ENCODE data around the gene NEB.
"Not testable (repeated sequence)": the region's sequence is repeated elsewhere in the genome, so short reads cannot be mapped to it uniquely, and the experiment has no call there.

The NEB gene

DNA sequence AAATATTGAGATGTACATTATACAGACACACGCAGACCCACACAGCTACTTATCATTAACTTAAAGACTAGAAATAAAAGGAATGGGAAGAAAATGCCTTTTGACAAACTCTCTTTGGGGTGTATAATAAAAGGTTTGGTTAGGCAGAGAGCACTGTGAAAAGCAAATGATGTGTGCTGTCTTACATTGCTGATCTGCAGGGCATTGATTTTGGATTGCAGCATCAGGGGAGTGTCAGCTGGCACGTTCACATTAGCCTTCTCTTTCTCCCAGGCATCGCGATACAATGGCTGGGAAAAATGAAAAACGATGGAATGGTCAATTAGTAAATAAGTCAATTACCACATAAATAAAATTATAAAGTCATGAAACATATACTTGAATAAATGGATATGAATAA, 131.9 kb downstream of the NEB start:
- H3K4me2 ChIP-seq (ENCODE audit: low read depth, low read length); DNase-seq; H3K4me1 ChIP-seq (ENCODE audit: low read length): not testable (repeated sequence)

DNA sequence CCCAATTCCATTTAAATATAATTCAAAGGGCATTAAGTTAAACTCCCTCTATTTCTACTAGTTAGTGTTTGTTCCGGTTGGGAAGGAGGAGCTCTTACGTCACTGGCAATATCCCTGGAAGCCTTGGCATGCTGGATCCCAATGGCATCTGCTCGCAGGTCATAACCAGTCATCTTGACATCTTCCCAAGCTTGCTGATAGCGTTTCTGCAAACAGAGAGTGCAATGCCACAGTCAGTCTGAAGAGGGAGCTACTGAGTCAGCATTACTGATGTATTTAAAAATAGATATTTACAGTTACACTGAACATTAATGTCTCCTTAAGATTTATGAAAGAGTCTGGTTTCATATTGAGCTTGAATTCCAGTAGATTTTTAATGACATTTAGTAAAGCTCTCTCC, 132.5 kb downstream of the NEB start:
- not testable (repeated sequence) for H4K20me1 ChIP-seq (ENCODE audit: insufficient read depth, low read length); H2AFZ ChIP-seq (ENCODE audit: low read length); H3K4me2 ChIP-seq (ENCODE audit: low read depth, low read length); H3K36me3 ChIP-seq (replicated peaks; ENCODE audit: insufficient read depth, low read length); H3K27me3 ChIP-seq (replicated peaks; ENCODE audit: insufficient read depth, low read length); H3K9me3 ChIP-seq (replicated peaks; ENCODE audit: insufficient read depth, low read length); H3K4me1 ChIP-seq (ENCODE audit: low read length); H3K27ac ChIP-seq (ENCODE audit: low read length); H3K9me2 ChIP-seq (replicated peaks; ENCODE audit: insufficient read depth, low read length); H3K79me2 ChIP-seq (ENCODE audit: low read length); H3K4me3 ChIP-seq (ENCODE audit: low read length); DNase-seq; H3K9ac ChIP-seq (ENCODE audit: low read length); H3F3A ChIP-seq (ENCODE audit: insufficient read depth, low read length)

More for the DNA sequence above, 131.9 kb downstream of the NEB start:
- not testable (repeated sequence) for H3F3A ChIP-seq (ENCODE audit: insufficient read depth, low read length); H3K27ac ChIP-seq (ENCODE audit: low read length); H3K9me2 ChIP-seq (replicated peaks; ENCODE audit: insufficient read depth, low read length); H3K36me3 ChIP-seq (replicated peaks; ENCODE audit: insufficient read depth, low read length); H2AFZ ChIP-seq (ENCODE audit: low read length); H3K27me3 ChIP-seq (replicated peaks; ENCODE audit: insufficient read depth, low read length); H3K4me3 ChIP-seq (ENCODE audit: low read length); H3K9ac ChIP-seq (ENCODE audit: low read length); H4K20me1 ChIP-seq (ENCODE audit: insufficient read depth, low read length); H3K9me3 ChIP-seq (replicated peaks; ENCODE audit: insufficient read depth, low read length); H3K79me2 ChIP-seq (ENCODE audit: low read length)

DNA sequence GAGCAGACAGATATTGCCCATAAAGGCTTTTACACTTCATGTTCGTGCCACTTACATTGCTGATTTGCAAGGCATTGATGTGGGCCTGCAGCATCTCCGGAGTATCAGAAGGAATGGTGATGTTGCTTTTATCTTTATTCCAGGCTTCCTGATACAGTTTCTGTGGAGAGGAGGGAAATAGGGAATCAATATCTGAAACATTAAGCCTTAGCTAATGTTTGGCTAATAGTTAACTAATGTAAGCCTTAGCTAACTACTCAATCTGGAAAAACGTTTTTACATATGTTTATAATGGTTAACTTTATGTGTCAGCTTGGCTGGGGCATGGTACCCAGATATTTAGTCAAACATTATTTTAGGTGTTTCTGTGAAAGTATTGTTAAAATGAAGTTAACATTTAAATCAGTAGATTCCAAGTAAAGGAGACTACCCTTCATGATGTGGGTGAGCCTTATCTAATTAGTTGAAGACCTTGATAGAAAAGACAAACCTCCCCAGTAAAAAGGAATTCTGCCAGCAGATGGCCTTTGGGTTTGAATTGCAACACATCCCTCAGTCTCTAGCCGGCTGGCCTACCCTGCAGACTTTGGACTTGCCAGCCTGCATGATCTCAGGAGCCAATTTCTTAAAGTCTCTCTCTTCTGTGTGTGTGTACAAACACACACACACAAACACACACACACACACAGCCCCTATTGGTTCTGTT, 137.2 kb downstream of the NEB start:
- H2AFZ ChIP-seq (ENCODE audit: low read length); H3K9me3 ChIP-seq (replicated peaks; ENCODE audit: insufficient read depth, low read length); H3K27ac ChIP-seq (ENCODE audit: low read length); H3K4me2 ChIP-seq (ENCODE audit: low read depth, low read length); H3K79me2 ChIP-seq (ENCODE audit: low read length); H3K9ac ChIP-seq (ENCODE audit: low read length); H3K9me2 ChIP-seq (replicated peaks; ENCODE audit: insufficient read depth, low read length); H3K27me3 ChIP-seq (replicated peaks; ENCODE audit: insufficient read depth, low read length); H3F3A ChIP-seq (ENCODE audit: insufficient read depth, low read length); H4K20me1 ChIP-seq (ENCODE audit: insufficient read depth, low read length); H3K4me1 ChIP-seq (ENCODE audit: low read length); DNase-seq; H3K36me3 ChIP-seq (replicated peaks; ENCODE audit: insufficient read depth, low read length); H3K4me3 ChIP-seq (ENCODE audit: low read length): not testable (repeated sequence)

DNA sequence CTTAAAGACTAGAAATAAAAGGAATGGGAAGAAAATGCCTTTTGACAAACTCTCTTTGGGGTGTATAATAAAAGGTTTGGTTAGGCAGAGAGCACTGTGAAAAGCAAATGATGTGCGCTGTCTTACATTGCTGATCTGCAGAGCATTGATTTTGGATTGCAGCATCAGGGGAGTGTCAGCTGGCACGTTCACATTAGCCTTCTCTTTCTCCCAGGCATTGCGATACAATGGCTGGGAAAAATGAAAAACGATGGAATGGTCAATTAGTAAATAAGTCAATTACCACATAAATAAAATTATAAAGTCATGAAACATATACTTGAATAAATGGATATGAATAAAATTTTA, 142.4 kb downstream of the NEB start:
- not testable (repeated sequence) for H2AFZ ChIP-seq (ENCODE audit: low read length); H3K27me3 ChIP-seq (replicated peaks; ENCODE audit: insufficient read depth, low read length); H3K79me2 ChIP-seq (ENCODE audit: low read length); DNase-seq; H4K20me1 ChIP-seq (ENCODE audit: insufficient read depth, low read length); H3K9me3 ChIP-seq (replicated peaks; ENCODE audit: insufficient read depth, low read length); H3K4me1 ChIP-seq (ENCODE audit: low read length); H3K4me3 ChIP-seq (ENCODE audit: low read length); H3K36me3 ChIP-seq (replicated peaks; ENCODE audit: insufficient read depth, low read length); H3F3A ChIP-seq (ENCODE audit: insufficient read depth, low read length); H3K9me2 ChIP-seq (replicated peaks; ENCODE audit: insufficient read depth, low read length); H3K27ac ChIP-seq (ENCODE audit: low read length); H3K4me2 ChIP-seq (ENCODE audit: low read depth, low read length); H3K9ac ChIP-seq (ENCODE audit: low read length)

DNA sequence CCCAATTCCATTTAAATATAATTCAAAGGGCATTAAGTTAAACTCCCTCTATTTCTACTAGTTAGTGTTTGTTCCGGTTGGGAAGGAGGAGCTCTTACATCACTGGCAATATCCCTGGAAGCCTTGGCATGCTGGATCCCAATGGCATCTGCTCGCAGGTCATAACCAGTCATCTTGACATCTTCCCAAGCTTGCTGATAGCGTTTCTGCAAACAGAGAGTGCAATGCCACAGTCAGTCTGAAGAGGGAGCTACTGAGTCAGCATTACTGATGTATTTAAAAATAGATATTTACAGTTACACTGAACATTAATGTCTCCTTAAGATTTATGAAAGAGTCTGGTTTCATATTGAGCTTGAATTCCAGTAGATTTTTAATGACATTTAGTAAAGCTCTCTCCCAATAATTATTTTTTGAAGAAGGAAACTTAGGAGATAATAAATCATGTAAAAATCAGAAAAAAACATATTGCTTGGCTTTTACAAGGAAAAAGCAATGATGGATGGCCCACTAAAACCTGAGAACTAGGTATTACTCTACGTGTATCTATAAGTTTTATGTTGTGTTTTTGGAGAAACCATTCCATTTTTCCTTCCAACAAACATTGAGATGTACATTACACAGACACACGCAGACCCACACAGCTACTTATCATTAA, 142.9 kb downstream of the NEB start:
- not testable (repeated sequence) for H4K20me1 ChIP-seq (ENCODE audit: insufficient read depth, low read length); H3K4me2 ChIP-seq (ENCODE audit: low read depth, low read length); DNase-seq; H3K4me1 ChIP-seq (ENCODE audit: low read length); H3K36me3 ChIP-seq (replicated peaks; ENCODE audit: insufficient read depth, low read length); H3K9me3 ChIP-seq (replicated peaks; ENCODE audit: insufficient read depth, low read length); H3K79me2 ChIP-seq (ENCODE audit: low read length); H2AFZ ChIP-seq (ENCODE audit: low read length); H3K9ac ChIP-seq (ENCODE audit: low read length); H3K27me3 ChIP-seq (replicated peaks; ENCODE audit: insufficient read depth, low read length); H3K9me2 ChIP-seq (replicated peaks; ENCODE audit: insufficient read depth, low read length); H3K27ac ChIP-seq (ENCODE audit: low read length); H3F3A ChIP-seq (ENCODE audit: insufficient read depth, low read length); H3K4me3 ChIP-seq (ENCODE audit: low read length)
- TF ChIP-seq, protein P1, sequence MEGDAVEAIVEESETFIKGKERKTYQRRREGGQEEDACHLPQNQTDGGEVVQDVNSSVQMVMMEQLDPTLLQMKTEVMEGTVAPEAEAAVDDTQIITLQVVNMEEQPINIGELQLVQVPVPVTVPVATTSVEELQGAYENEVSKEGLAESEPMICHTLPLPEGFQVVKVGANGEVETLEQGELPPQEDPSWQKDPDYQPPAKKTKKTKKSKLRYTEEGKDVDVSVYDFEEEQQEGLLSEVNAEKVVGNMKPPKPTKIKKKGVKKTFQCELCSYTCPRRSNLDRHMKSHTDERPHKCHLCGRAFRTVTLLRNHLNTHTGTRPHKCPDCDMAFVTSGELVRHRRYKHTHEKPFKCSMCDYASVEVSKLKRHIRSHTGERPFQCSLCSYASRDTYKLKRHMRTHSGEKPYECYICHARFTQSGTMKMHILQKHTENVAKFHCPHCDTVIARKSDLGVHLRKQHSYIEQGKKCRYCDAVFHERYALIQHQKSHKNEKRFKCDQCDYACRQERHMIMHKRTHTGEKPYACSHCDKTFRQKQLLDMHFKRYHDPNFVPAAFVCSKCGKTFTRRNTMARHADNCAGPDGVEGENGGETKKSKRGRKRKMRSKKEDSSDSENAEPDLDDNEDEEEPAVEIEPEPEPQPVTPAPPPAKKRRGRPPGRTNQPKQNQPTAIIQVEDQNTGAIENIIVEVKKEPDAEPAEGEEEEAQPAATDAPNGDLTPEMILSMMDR (IDR thresholded peaks at IDR 0.05; ENCODE audit: low read length): peak; percentile 18; the same call in 1 of the 2 replicates

DNA sequence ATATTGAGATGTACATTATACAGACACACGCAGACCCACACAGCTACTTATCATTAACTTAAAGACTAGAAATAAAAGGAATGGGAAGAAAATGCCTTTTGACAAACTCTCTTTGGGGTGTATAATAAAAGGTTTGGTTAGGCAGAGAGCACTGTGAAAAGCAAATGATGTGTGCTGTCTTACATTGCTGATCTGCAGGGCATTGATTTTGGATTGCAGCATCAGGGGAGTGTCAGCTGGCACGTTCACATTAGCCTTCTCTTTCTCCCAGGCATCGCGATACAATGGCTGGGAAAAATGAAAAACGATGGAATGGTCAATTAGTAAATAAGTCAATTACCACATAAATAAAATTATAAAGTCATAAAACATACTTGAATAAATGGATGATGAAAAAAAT, 153.0 kb downstream of the NEB start:
- H4K20me1 ChIP-seq (ENCODE audit: insufficient read depth, low read length); DNase-seq; H3K9ac ChIP-seq (ENCODE audit: low read length); H3K9me2 ChIP-seq (replicated peaks; ENCODE audit: insufficient read depth, low read length); H3F3A ChIP-seq (ENCODE audit: insufficient read depth, low read length); H3K4me3 ChIP-seq (ENCODE audit: low read length); H3K9me3 ChIP-seq (replicated peaks; ENCODE audit: insufficient read depth, low read length); H3K27ac ChIP-seq (ENCODE audit: low read length); H3K27me3 ChIP-seq (replicated peaks; ENCODE audit: insufficient read depth, low read length); H3K79me2 ChIP-seq (ENCODE audit: low read length); H3K4me2 ChIP-seq (ENCODE audit: low read depth, low read length); H3K36me3 ChIP-seq (replicated peaks; ENCODE audit: insufficient read depth, low read length); H3K4me1 ChIP-seq (ENCODE audit: low read length); H2AFZ ChIP-seq (ENCODE audit: low read length): not testable (repeated sequence)

DNA sequence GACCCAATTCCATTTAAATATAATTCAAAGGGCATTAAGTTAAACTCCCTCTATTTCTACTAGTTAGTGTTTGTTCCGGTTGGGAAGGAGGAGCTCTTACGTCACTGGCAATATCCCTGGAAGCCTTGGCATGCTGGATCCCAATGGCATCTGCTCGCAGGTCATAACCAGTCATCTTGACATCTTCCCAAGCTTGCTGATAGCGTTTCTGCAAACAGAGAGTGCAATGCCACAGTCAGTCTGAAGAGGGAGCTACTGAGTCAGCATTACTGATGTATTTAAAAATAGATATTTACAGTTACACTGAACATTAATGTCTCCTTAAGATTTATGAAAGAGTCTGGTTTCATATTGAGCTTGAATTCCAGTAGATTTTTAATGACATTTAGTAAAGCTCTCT, 153.6 kb downstream of the NEB start:
- not testable (repeated sequence) for H3F3A ChIP-seq (ENCODE audit: insufficient read depth, low read length); DNase-seq; H4K20me1 ChIP-seq (ENCODE audit: insufficient read depth, low read length); H3K27me3 ChIP-seq (replicated peaks; ENCODE audit: insufficient read depth, low read length); H3K4me2 ChIP-seq (ENCODE audit: low read depth, low read length); H3K4me1 ChIP-seq (ENCODE audit: low read length); H3K9ac ChIP-seq (ENCODE audit: low read length); H3K36me3 ChIP-seq (replicated peaks; ENCODE audit: insufficient read depth, low read length); H2AFZ ChIP-seq (ENCODE audit: low read length); H3K4me3 ChIP-seq (ENCODE audit: low read length); H3K27ac ChIP-seq (ENCODE audit: low read length); H3K9me3 ChIP-seq (replicated peaks; ENCODE audit: insufficient read depth, low read length); H3K9me2 ChIP-seq (replicated peaks; ENCODE audit: insufficient read depth, low read length); H3K79me2 ChIP-seq (ENCODE audit: low read length)

All from MM.1S (cell line).